HG02588 (cell line): ENCODE data around the gene TPO.
"Not testable (repeated sequence)": the region's sequence is repeated elsewhere in the genome, so short reads cannot be mapped to it uniquely, and the experiment has no call there.

Source experiments
- ATAC-seq: cut with Tn5 transposase; IDR thresholded peaks from one replicate; pipeline ENCODE4 v1.9.1; 2021; ENCODE audit warnings: mild to moderate bottlenecking, moderate library complexity; ENCODE audit not compliant: unreplicated experiment

The TPO gene

GRCh38 chr2:1548910-1549673 lies 135.8 kb downstream of the TPO start:
- no peak for ATAC-seq

- ATAC-seq = no peak
Observed at GRCh38 chr2:1550076-1550475, 136.8 kb downstream of the TPO start.

DNA sequence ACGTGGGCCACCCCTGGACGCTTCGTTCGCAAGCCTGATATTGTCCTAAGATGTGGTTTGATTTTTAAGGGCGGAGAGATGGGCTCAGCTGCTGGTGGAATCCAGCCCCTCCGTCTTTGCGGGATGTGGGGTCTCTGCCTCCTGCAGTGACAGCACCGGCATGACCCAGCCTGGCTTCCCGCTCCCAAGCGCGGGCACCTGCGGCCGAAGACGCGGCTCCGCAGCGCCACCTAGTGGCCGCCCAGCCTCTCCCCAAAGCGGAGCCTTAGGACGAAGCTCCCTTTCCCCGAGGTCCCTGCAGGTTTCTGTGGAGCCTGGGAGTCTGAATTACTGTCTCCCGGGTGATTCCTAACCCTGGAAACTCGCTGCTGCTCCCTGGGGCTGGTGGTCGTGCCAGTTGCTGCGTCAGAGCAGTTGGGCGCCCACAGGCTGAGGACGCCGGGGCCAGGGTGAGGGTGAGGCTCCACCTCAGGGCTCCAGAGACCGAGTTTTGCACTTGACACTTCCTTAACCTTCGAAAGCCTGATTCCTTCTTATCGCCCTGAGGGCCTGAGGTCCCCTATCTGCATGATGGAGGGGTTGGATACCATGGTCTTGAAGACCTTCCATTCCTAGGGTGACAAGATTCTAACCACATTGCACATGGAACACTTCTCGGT lies 137.5 kb downstream of the TPO start:
- peak; percentile 65 for ATAC-seq

DNA sequence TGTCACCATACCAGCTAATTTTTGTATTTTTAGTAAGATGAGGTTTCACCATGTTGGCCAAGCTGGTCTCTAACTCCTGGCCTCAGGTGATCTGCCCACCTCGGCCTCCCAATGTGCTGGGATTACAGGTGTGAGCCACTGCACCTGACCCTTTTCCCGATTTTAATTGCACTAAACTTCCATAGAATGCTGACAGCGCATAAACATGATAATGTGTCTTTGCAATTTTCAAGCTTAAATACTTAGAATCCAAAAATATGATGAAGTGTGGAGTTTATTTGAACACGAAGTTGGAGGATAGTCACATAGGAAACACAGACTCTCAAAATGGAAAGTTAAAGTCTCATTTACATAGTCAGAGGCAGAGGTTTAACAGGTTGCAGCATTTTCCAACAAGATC lies 138.6 kb downstream of the TPO start:
- no peak for ATAC-seq

DNA sequence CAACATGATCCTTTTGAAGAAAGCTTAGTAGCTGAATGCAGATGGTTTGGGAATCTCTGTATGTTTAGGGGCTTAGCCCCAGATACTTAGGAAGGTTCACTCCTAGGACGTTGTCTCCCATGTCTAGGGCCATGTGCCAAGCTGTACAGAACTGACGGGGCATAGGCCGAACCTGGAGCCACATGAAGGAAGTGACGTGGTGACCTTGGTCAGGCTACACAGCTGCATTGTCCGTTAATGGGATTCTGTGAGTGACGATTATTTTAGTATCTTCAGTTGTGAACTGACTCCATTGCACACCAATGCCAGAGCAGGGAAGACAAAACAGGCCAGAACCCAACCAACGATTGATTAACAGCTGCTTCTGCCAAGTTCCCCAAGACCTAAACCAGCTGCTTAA lies 139.3 kb downstream of the TPO start:
- ATAC-seq = no peak

DNA sequence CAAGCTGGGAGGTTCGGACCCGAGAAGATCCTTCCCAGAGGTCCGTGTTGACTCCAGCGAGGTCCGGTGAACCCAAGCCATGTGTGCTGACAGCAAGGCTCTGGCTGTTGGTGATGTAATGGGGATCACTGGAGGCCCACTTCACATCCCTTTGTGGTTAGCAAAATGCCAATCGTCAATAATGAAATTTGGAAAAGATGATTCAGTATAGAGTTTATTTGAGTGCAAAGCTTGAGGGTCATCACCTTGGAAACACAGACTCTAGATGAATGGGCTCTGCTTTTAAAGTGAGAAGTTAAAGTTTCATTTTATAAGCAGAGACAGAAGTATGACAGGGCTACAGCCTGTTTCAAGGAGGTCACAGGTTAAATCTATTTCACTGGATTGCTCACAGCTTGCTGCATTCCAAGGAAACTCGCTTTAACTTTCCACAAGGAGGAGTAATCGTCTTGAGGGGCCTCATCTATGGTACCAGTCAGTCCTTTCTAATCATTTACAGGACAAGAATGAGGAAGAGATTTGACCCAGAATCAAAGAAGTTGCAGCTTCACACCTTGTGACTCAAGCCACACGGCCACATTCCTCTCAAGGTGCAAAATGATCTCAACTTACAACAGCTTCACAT lies 140.5 kb downstream of the TPO start:
- ATAC-seq = no peak

DNA sequence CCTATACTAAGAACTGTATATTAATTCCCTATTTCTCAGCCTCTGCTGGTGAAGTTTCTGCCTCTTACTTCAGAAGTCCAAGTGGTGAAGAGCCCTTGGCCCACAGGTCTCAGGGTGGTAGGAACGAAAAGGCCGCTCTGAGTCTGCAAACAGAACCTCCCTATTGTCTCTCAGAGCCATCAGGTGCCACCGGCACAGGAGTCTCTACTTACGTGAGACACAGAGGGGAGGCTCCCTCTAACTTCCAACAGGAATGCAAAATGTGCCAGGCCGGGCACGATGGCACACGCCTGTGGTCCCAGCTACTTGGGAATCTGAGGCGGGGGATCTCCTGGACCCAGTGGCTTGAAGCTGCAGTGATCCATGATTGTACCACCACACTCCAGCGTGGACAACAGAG lies 143.0 kb downstream of the TPO start:
- no peak for ATAC-seq

DNA sequence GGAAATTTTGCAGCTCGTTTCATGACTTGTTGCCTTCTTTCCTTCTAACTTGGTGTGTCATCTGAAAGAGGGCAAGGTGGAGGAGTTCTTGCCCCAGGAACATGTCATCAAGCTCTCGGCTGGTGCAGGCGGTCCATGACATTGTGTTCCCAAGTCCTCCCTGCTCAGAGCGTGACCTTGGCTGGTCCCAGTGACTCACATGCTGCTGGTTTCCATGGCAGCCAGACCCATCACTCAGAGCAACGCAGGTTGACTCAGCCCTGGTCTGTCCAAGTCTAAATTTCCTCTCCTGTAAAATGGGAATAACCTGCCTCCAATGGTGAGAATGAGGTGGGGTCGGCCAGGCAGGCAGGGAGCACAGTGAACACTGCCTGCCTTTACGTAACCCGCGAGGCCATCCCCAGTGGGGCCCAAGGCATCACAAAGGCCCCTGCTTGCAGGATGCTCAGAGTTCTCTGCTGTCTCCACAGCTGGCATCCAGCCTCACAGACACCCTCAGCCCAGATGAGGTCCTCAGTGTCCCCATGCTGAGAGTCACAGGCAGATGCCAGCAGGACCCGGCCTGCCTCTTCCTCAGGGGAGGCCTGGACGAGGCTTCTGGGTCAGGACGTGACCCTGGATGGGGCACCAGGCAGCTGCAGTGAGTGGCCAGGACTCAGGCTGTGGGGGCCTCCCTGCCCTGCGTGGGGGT lies 143.7 kb downstream of the TPO start:
- ATAC-seq = no peak

- ATAC-seq = no peak
Observed at GRCh38 chr2:1557467-1557820, 144.2 kb downstream of the TPO start.

GRCh38 chr2:1559589-1560175 lies 146.4 kb downstream of the TPO start:
- ATAC-seq = no peak

- ATAC-seq = no peak
Observed at GRCh38 chr2:1561259-1561658, 148.0 kb downstream of the TPO start.

DNA sequence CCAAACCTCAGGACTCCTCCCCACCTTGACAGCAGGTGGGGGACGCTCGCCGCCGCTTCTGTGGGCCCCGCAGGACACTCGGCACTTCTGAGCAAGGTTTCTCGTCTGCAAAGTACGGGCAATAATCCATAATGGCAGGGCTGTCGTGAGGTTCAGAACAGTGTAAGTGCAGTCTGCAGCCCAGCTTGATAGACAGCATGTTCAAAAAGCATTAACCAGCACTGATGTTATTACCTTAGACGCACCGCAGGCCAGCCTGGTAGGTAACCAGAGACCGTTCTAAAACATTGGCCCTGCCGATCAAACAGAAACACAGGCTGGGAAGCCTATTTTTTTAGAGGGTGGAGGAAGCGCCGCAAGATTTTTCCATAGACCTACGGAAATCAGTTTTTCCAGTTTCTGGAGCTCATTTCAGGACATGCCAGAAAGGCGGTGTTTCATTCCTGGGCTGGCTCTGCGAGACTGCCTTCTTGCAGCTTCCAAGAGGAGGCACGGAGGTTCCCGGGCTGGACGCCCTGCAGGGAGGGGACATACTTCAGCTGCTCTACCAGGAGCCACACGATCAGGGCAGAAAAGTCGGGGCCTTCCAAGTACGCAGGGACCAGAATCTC lies 148.7 kb downstream of the TPO start:
- ATAC-seq = no peak

GRCh38 chr2:1563084-1563857 lies 150.0 kb downstream of the TPO start:
- no peak for ATAC-seq

- no peak for ATAC-seq
Observed at GRCh38 chr2:1563943-1564891, 151.0 kb downstream of the TPO start.

DNA sequence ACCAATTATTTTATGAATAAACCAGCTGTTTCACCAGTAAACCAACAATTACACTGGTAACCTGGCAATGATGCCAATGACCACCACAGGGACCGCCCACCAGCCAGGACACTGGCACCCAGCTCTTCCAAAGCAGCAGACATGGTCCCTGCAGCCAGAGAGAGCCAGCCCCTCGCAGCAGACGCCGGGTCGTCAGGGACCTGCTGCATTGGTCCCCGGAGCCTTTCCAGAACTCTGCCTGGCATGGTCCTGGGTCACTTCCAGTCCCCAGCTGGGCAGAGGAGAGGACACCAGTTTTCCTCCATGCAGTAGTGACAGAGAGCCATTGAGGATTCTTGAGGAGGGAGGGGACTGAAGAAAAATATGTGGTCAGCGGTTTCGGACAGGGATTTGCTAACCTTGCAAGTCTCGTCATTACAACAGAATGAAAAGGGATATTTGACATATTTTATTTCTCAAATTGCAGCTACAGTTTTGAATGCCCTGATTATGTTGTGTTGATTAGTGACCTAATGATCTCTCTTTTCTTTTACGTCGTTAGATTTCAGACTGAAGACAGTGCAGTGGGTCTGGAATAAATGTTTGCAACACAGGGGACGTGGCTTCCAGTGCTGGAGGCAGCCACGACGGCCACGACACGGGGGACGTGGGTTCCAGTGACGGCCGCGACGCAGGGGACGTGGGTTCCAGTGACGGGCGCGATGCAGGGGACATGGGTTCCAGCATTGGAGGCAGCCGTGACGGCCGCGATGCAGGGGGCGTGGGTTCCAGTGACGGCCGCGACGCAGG lies 154.5 kb downstream of the TPO start:
- ATAC-seq = no peak

GRCh38 chr2:1568345-1568668 lies 155.0 kb downstream of the TPO start:
- ATAC-seq = not testable (repeated sequence)

- ATAC-seq = no peak
Observed at GRCh38 chr2:1569879-1570450, 156.7 kb downstream of the TPO start.
